Mesendoderm (in vitro differentiated cells): ENCODE results near the gene TMEM158. TPM values are rescaled to one million over a fixed set of nuclear protein-coding genes. Genes with fewer than 3 reads are reported as not detected.
A peak's percentile ranks its signal among the peaks of the same experiment; 100 is the strongest.

Experiments used
- DNase-seq: peaks from one replicate; pipeline ENCODE4 v3.0.0; 2013
- H2AK5ac ChIP-seq: 2 replicates; pipeline ENCODE4 v1.6.1; 2013; ENCODE audit warnings: low read length, inconsistent platforms
- H2BK120ac ChIP-seq: 2 replicates; pipeline ENCODE4 v1.6.1; 2013; ENCODE audit warnings: low read depth, mild to moderate bottlenecking, low read length, moderate library complexity, mixed read lengths
- H2BK15ac ChIP-seq: replicated peaks from 2 replicates; pipeline ENCODE4 v1.6.1; 2013; ENCODE audit warnings: low read depth, mild to moderate bottlenecking, moderate library complexity
- H2BK5ac ChIP-seq: 2 replicates; pipeline ENCODE4 v1.6.1; 2013; ENCODE audit warnings: low read length, inconsistent platforms
- H3K18ac ChIP-seq: 2 replicates; pipeline ENCODE4 v1.6.1; 2013; ENCODE audit warnings: mild to moderate bottlenecking, low read length, mixed read lengths
- H3K23ac ChIP-seq: one replicate; pipeline ENCODE4 v1.6.1; 2013; ENCODE audit warnings: low read length
- H3K27ac ChIP-seq: 2 replicates; pipeline ENCODE4 v1.5.1; 2013; ENCODE audit warnings: low read depth, mild to moderate bottlenecking, inconsistent platforms, low read length, moderate library complexity
- H3K27me3 ChIP-seq: 2 replicates; pipeline ENCODE4 v1.6.1; 2013; ENCODE audit warnings: low read length, control low read depth, mild to moderate bottlenecking, inconsistent platforms; ENCODE audit not compliant: insufficient read depth, poor library complexity
- H3K36me3 ChIP-seq: 2 replicates; pipeline ENCODE4 v1.6.1; 2013; ENCODE audit warnings: low read length, inconsistent platforms; ENCODE audit not compliant: control insufficient read depth, insufficient read depth
- H3K4ac ChIP-seq: one replicate; pipeline ENCODE4 v1.6.1; 2013; ENCODE audit warnings: low read depth, mild to moderate bottlenecking, low read length, moderate library complexity
- H3K4me1 ChIP-seq: 2 replicates; pipeline ENCODE4 v1.6.1; 2013; ENCODE audit warnings: low read depth, low read length, inconsistent platforms; ENCODE audit not compliant: control insufficient read depth
- H3K4me2 ChIP-seq: 2 replicates; pipeline ENCODE4 v1.6.1; 2013; ENCODE audit warnings: low read length
- H3K4me3 ChIP-seq: 2 replicates; pipeline ENCODE4 v1.5.1; 2013; ENCODE audit warnings: mild to moderate bottlenecking, low read length
- H3K56ac ChIP-seq: one replicate; pipeline ENCODE4 v1.6.1; 2013; ENCODE audit warnings: low read length
- H3K79me1 ChIP-seq: 2 replicates; pipeline ENCODE4 v1.6.1; 2013; ENCODE audit warnings: low read length, inconsistent platforms
- H3K79me2 ChIP-seq: 2 replicates; pipeline ENCODE4 v1.6.1; 2013; ENCODE audit warnings: mild to moderate bottlenecking, low read length; ENCODE audit not compliant: control insufficient read depth, insufficient read depth
- H3K9ac ChIP-seq: 2 replicates; pipeline ENCODE4 v1.6.1; 2013; ENCODE audit warnings: low read length, inconsistent platforms
- H4K5ac ChIP-seq: one replicate; pipeline ENCODE4 v1.6.1; 2013; ENCODE audit warnings: low read length
- H4K8ac ChIP-seq: one replicate; pipeline ENCODE4 v1.6.1; 2013; ENCODE audit warnings: low read depth, mild to moderate bottlenecking, control low read depth, low read length, moderate library complexity
- WGBS: extraction: QIAGEN DNeasy Blood & Tissue Kit; methylation state at CpG from one replicate; pipeline ENCODE4 v1.1.7; 2013; ENCODE audit warnings: low lambda C conversion rate, missing lambda C conversion rate; ENCODE audit not compliant: insufficient coverage; ENCODE audit errors: extremely low coverage; 5-methylcytosine and 5-hydroxymethylcytosine counted together
- small RNA-seq: library from polyadenylated mRNA; stranded (forward); fragments of <200 nt; extraction: miRNeasy Mini kit (QIAGEN cat#:217004); gene quantifications from one replicate; pipeline ENCODE3, GENCODE V24; 2013; ENCODE audit not compliant: insufficient read depth

The TMEM158 gene

DNA sequence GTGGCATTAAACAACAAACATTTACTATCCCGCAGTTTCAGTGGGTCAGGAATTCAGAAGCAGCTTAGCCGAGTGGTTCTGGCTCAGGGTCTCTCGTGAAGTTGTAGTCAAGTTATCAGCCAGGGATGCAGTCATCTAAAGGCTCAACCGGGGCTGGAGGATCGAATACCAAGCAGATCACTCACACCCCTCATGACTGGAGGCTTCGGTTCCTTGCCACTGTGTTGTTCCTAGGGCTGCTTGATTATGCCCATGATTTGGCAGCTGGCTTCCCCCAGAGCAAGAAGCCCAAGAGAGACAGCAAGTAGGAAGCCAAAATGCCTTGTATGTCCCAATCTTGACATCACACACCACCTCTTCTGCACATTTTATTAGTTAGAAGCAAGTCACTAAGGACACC lies 46.0 kb downstream of the TMEM158 start:
- Histone ChIP-seq H3K4ac (no peak overlapping the region), H2BK120ac (no peak overlapping the region), H3K4me3 (no peak overlapping the region), H4K5ac (no peak overlapping the region), H4K8ac (no peak overlapping the region), H3K79me2 (no peaks in the 10 kb centered on the region), H3K4me1 (peaks cover 6% of the 10 kb centered on the region), H3K56ac (no peak overlapping the region), H3K23ac (no peak overlapping the region), H3K4me2 (no peak overlapping the region), H3K36me3 (no peaks in the 10 kb centered on the region), H3K27me3 (no peaks in the 10 kb centered on the region), H3K79me1 (no peaks in the 10 kb centered on the region), H2BK15ac (no peak overlapping the region), H2AK5ac (no peak overlapping the region), H3K27ac (no peak overlapping the region), H2BK5ac (no peak overlapping the region), H3K18ac (no peak overlapping the region), H3K9ac (no peak overlapping the region)
- peak; percentile 66 for DNase-seq
- WGBS, result no CpG with 5 or more reads among the region's 6 CpGs

- no peaks in the 10 kb centered on the region for H3K27me3 ChIP-seq
- no peak overlapping the region for H3K4me3 ChIP-seq
- no peak overlapping the region for H3K4ac ChIP-seq
- no peaks in the 10 kb centered on the region for H3K36me3 ChIP-seq
- H3K23ac ChIP-seq, result no peak overlapping the region
- peak; percentile 42 for DNase-seq
- H3K4me1 ChIP-seq, result peaks cover 6% of the 10 kb centered on the region
- no peak overlapping the region for H3K56ac ChIP-seq
- no peak overlapping the region for H2BK120ac ChIP-seq
- WGBS, result no CpG with 5 or more reads among the region's 3 CpGs
- no peak overlapping the region for H3K4me2 ChIP-seq
- H3K79me1 ChIP-seq, result no peaks in the 10 kb centered on the region
- no peak overlapping the region for H2BK15ac ChIP-seq
- H3K18ac ChIP-seq, result no peak overlapping the region
- no peak overlapping the region for H2BK5ac ChIP-seq
- no peak overlapping the region for H3K27ac ChIP-seq
- no peak overlapping the region for H2AK5ac ChIP-seq
- no peak overlapping the region for H4K5ac ChIP-seq
- H3K79me2 ChIP-seq, result no peaks in the 10 kb centered on the region
- no peak overlapping the region for H4K8ac ChIP-seq
- no peak overlapping the region for H3K9ac ChIP-seq
These were observed 46.9 kb downstream of the TMEM158 start for GRCh38 chr3:45179163-45179562.

- Histone ChIP-seq H3K23ac (peak overlapping the region; percentile 15), H4K5ac (no peak overlapping the region), H3K9ac (no peak overlapping the region), H2AK5ac (no peak overlapping the region), H3K56ac (peak overlapping the region; percentile 15), H3K27me3 (no peaks in the 10 kb centered on the region), H3K4me1 (peaks cover 4% of the 10 kb centered on the region), H3K27ac (no peak overlapping the region), H2BK120ac (no peak overlapping the region), H3K79me1 (no peaks in the 10 kb centered on the region), H3K4me2 (no peak overlapping the region), H2BK15ac (no peak overlapping the region), H3K4ac (no peak overlapping the region), H2BK5ac (no peak overlapping the region), H3K4me3 (no peak overlapping the region), H3K18ac (no peak overlapping the region), H4K8ac (no peak overlapping the region), H3K36me3 (no peaks in the 10 kb centered on the region), H3K79me2 (no peaks in the 10 kb centered on the region)
- WGBS, result no CpG with 5 or more reads among the region's 13 CpGs
- no peak for DNase-seq
These were observed 47.7 kb downstream of the TMEM158 start for GRCh38 chr3:45178183-45179023.

DNA sequence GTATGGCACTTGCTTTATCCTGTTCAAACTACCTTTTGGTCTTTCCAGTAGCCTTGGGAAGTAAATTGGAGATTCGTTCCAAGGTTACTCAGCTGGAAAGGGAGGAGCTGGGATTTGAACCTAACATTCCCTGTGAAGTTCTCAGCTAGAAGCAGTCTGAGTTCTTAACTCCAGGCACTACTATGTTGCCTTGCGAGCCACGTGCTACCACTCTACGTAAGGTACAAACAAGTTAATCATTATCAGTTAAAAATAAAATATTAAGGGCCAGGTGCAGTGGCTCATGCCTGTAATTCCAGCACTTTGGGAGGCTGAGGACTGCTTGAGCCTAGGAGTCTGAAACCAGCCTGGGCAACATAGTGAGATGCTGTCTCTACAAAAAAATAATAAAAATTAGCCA lies 49.2 kb downstream of the TMEM158 start:
- no peak overlapping the region for H4K5ac ChIP-seq
- no peak overlapping the region for H3K18ac ChIP-seq
- H3K79me2 ChIP-seq, result no peaks in the 10 kb centered on the region
- no peaks in the 10 kb centered on the region for H3K27me3 ChIP-seq
- H3K36me3 ChIP-seq, result no peaks in the 10 kb centered on the region
- H3K9ac ChIP-seq, result no peak overlapping the region
- H3K4me1 ChIP-seq, result no peaks in the 10 kb centered on the region
- no peak overlapping the region for H2AK5ac ChIP-seq
- no peak overlapping the region for H2BK15ac ChIP-seq
- no peak overlapping the region for H4K8ac ChIP-seq
- no peak overlapping the region for H2BK120ac ChIP-seq
- H3K27ac ChIP-seq, result no peak overlapping the region
- no peak overlapping the region for H3K4me3 ChIP-seq
- H2BK5ac ChIP-seq, result no peak overlapping the region
- H3K4me2 ChIP-seq, result no peak overlapping the region
- no peak overlapping the region for H3K56ac ChIP-seq
- no peak for DNase-seq
- H3K79me1 ChIP-seq, result no peaks in the 10 kb centered on the region
- no peak overlapping the region for H3K23ac ChIP-seq
- WGBS, result no CpG with 5 or more reads among the region's 4 CpGs
- no peak overlapping the region for H3K4ac ChIP-seq

Small RNA genes lying within 50 kb of the gene (small RNA-seq; reads per million reads assigned to genes)
- gene RF00012, result not detected
